ENCODE data around the gene NOS1. TPM values are rescaled to one million over a fixed set of nuclear protein-coding genes. Genes with fewer than 3 reads are reported as not detected.

NOS1 gene
- polyA plus RNA-seq, 1 experiment: not detected

- POLR2A ChIA-PET: no interaction called here
- no peak overlapping the region for H3K4me3 ChIP-seq (ENCODE audit: low read depth, low read length)
- H3K9me3 ChIP-seq (ENCODE audit: control insufficient read depth, insufficient read depth, low read length): no peaks in the 10 kb centered on the region; the same call in 1 of the 2 replicates
- no peak for TF ChIP-seq CTCF (IDR thresholded peaks at IDR 0.05; ENCODE audit: low read depth, low read length)
- H3K27ac ChIP-seq (ENCODE audit: low read depth, low read length): no peak overlapping the region
- CTCF ChIA-PET: interaction anchor here (1.2 to 1.8 kb wide), 2 partner anchors 603 to 615 kb away, joined by 4 to 5 read pairs; no protein-coding TSS in a partner anchor
- H3K27me3 ChIP-seq (ENCODE audit: control insufficient read depth, insufficient read depth, low read length): no peaks in the 10 kb centered on the region
- DNase-seq (ENCODE audit: low read depth, low spot score): no peak
Observed at GRCh38 chr12:117234441-117234840, 127.0 kb downstream of the NOS1 start.

GRCh38 chr12:117231750-117232149 is 129.7 kb downstream of the NOS1 start:
- no peak for DNase-seq (ENCODE audit: low read depth, low spot score)
- no peak overlapping the region for H3K27ac ChIP-seq (ENCODE audit: low read depth, low read length)
- H3K27me3 ChIP-seq (ENCODE audit: control insufficient read depth, insufficient read depth, low read length): no peaks in the 10 kb centered on the region
- CTCF ChIA-PET: interaction anchor here (0.8 to 1.3 kb wide), 2 partner anchors 19 to 606 kb away, joined by 3 to 4 read pairs; no protein-coding TSS in a partner anchor
- no peaks in the 10 kb centered on the region; the same call in 1 of the 2 replicates for H3K9me3 ChIP-seq (ENCODE audit: control insufficient read depth, insufficient read depth, low read length)
- no peak overlapping the region for H3K4me3 ChIP-seq (ENCODE audit: low read depth, low read length)
- TF ChIP-seq CTCF (IDR thresholded peaks at IDR 0.05; ENCODE audit: low read depth, low read length): no peak
- POLR2A ChIA-PET: no interaction called here

- ChIA-PET POLR2A (no interaction called here), CTCF (interaction anchor here (1.1 kb wide), 1 partner anchor 622 kb away, joined by 3 read pairs; no protein-coding TSS in a partner anchor)
- no peaks in the 10 kb centered on the region for H3K27me3 ChIP-seq (ENCODE audit: control insufficient read depth, insufficient read depth, low read length)
- H3K27ac ChIP-seq (ENCODE audit: low read depth, low read length): no peak overlapping the region
- DNase-seq (ENCODE audit: low read depth, low spot score): no peak
- H3K9me3 ChIP-seq (ENCODE audit: control insufficient read depth, insufficient read depth, low read length): peaks cover 8% of the 10 kb centered on the region; the same call in 1 of the 2 replicates
- H3K4me3 ChIP-seq (ENCODE audit: low read depth, low read length): no peak overlapping the region
- TF ChIP-seq CTCF (IDR thresholded peaks at IDR 0.05; ENCODE audit: low read depth, low read length): no peak
Observed at GRCh38 chr12:117228239-117228638, 133.2 kb downstream of the NOS1 start.

- ChIA-PET POLR2A (no interaction called here), CTCF (interaction anchor here (1.1 kb wide), 1 partner anchor 623 kb away, joined by 3 read pairs; no protein-coding TSS in a partner anchor)
- Histone ChIP-seq H3K9me3 (ENCODE audit: control insufficient read depth, insufficient read depth, low read length) (peaks cover 8% of the 10 kb centered on the region; the same call in 1 of the 2 replicates), H3K27me3 (ENCODE audit: control insufficient read depth, insufficient read depth, low read length) (no peaks in the 10 kb centered on the region), H3K4me3 (ENCODE audit: low read depth, low read length) (no peak overlapping the region), H3K27ac (ENCODE audit: low read depth, low read length) (no peak overlapping the region)
- DNase-seq (ENCODE audit: low read depth, low spot score): no peak
- TF ChIP-seq CTCF (IDR thresholded peaks at IDR 0.05; ENCODE audit: low read depth, low read length): no peak
Observed at GRCh38 chr12:117227000-117227653, 134.3 kb downstream of the NOS1 start.

- H3K27me3 ChIP-seq (ENCODE audit: control insufficient read depth, insufficient read depth, low read length): no peaks in the 10 kb centered on the region
- TF ChIP-seq CTCF (IDR thresholded peaks at IDR 0.05; ENCODE audit: low read depth, low read length): no peak
- no peak overlapping the region for H3K27ac ChIP-seq (ENCODE audit: low read depth, low read length)
- DNase-seq (ENCODE audit: low read depth, low spot score): no peak
- H3K9me3 ChIP-seq (ENCODE audit: control insufficient read depth, insufficient read depth, low read length): peaks cover 8% of the 10 kb centered on the region; the same call in 1 of the 2 replicates
- CTCF ChIA-PET: no interaction called here
- no peak overlapping the region for H3K4me3 ChIP-seq (ENCODE audit: low read depth, low read length)
- POLR2A ChIA-PET: no interaction called here
Observed at GRCh38 chr12:117226505-117226904, 134.9 kb downstream of the NOS1 start.

All from AG04450 (cell line).